ENCODE results near the gene C8G.

C8G gene

GRCh38 chr9:136965771-136966484 is 20.9 kb downstream of the C8G start:
- no peaks in the 10 kb centered on the region for H3K27me3 ChIP-seq (ENCODE audit: control insufficient read depth, insufficient read depth, low read length)
- H3K9ac ChIP-seq (ENCODE audit: low read length): no peak overlapping the region
- H3K36me3 ChIP-seq (ENCODE audit: control insufficient read depth, low read depth, low read length): no peaks in the 10 kb centered on the region
- H3K4me1 ChIP-seq (ENCODE audit: control insufficient read depth, low read depth, low read length): no peaks in the 10 kb centered on the region
- no peaks in the 10 kb centered on the region for H3K9me3 ChIP-seq (ENCODE audit: control insufficient read depth, low read depth, low read length)
- no peak overlapping the region for H3K4me3 ChIP-seq (ENCODE audit: low read length)
- no peak overlapping the region for H3K27ac ChIP-seq (ENCODE audit: low read length)

GRCh38 chr9:136968333-136969127 is 23.5 kb downstream of the C8G start:
- Histone ChIP-seq H3K27me3 (ENCODE audit: control insufficient read depth, insufficient read depth, low read length) (no peaks in the 10 kb centered on the region), H3K9ac (ENCODE audit: low read length) (no peak overlapping the region), H3K36me3 (ENCODE audit: control insufficient read depth, low read depth, low read length) (no peaks in the 10 kb centered on the region), H3K9me3 (ENCODE audit: control insufficient read depth, low read depth, low read length) (no peaks in the 10 kb centered on the region), H3K4me1 (ENCODE audit: control insufficient read depth, low read depth, low read length) (no peaks in the 10 kb centered on the region), H3K27ac (ENCODE audit: low read length) (no peak overlapping the region), H3K4me3 (ENCODE audit: low read length) (no peak overlapping the region)

GRCh38 chr9:136969150-136969549 is 24.1 kb downstream of the C8G start:
- H3K27ac ChIP-seq (ENCODE audit: low read length): no peak overlapping the region
- H3K9me3 ChIP-seq (ENCODE audit: control insufficient read depth, low read depth, low read length): no peaks in the 10 kb centered on the region
- H3K4me1 ChIP-seq (ENCODE audit: control insufficient read depth, low read depth, low read length): no peaks in the 10 kb centered on the region
- no peak overlapping the region for H3K9ac ChIP-seq (ENCODE audit: low read length)
- no peaks in the 10 kb centered on the region for H3K36me3 ChIP-seq (ENCODE audit: control insufficient read depth, low read depth, low read length)
- H3K4me3 ChIP-seq (ENCODE audit: low read length): no peak overlapping the region
- no peaks in the 10 kb centered on the region for H3K27me3 ChIP-seq (ENCODE audit: control insufficient read depth, insufficient read depth, low read length)

GRCh38 chr9:136969774-136970173 is 24.7 kb downstream of the C8G start:
- no peak overlapping the region for H3K4me3 ChIP-seq (ENCODE audit: low read length)
- H3K9ac ChIP-seq (ENCODE audit: low read length): no peak overlapping the region
- no peak overlapping the region for H3K27ac ChIP-seq (ENCODE audit: low read length)
- no peaks in the 10 kb centered on the region for H3K9me3 ChIP-seq (ENCODE audit: control insufficient read depth, low read depth, low read length)
- H3K4me1 ChIP-seq (ENCODE audit: control insufficient read depth, low read depth, low read length): no peaks in the 10 kb centered on the region
- H3K27me3 ChIP-seq (ENCODE audit: control insufficient read depth, insufficient read depth, low read length): no peaks in the 10 kb centered on the region
- H3K36me3 ChIP-seq (ENCODE audit: control insufficient read depth, low read depth, low read length): no peaks in the 10 kb centered on the region

- Histone ChIP-seq H3K9me3 (ENCODE audit: control insufficient read depth, low read depth, low read length) (no peaks in the 10 kb centered on the region), H3K9ac (ENCODE audit: low read length) (no peak overlapping the region), H3K27me3 (ENCODE audit: control insufficient read depth, insufficient read depth, low read length) (no peaks in the 10 kb centered on the region), H3K36me3 (ENCODE audit: control insufficient read depth, low read depth, low read length) (no peaks in the 10 kb centered on the region), H3K4me3 (ENCODE audit: low read length) (no peak overlapping the region), H3K4me1 (ENCODE audit: control insufficient read depth, low read depth, low read length) (no peaks in the 10 kb centered on the region), H3K27ac (ENCODE audit: low read length) (no peak overlapping the region)
Measured at GRCh38 chr9:136970361-136970760, 25.3 kb downstream of the C8G start.

GRCh38 chr9:136971746-136972145 is 26.7 kb downstream of the C8G start:
- no peak overlapping the region for H3K4me3 ChIP-seq (ENCODE audit: low read length)
- no peaks in the 10 kb centered on the region for H3K9me3 ChIP-seq (ENCODE audit: control insufficient read depth, low read depth, low read length)
- peaks cover under 1% of the 10 kb centered on the region for H3K27me3 ChIP-seq (ENCODE audit: control insufficient read depth, insufficient read depth, low read length)
- H3K27ac ChIP-seq (ENCODE audit: low read length): no peak overlapping the region
- no peaks in the 10 kb centered on the region for H3K36me3 ChIP-seq (ENCODE audit: control insufficient read depth, low read depth, low read length)
- no peak overlapping the region for H3K9ac ChIP-seq (ENCODE audit: low read length)
- no peaks in the 10 kb centered on the region for H3K4me1 ChIP-seq (ENCODE audit: control insufficient read depth, low read depth, low read length)

- H3K9me3 ChIP-seq (ENCODE audit: control insufficient read depth, low read depth, low read length): no peaks in the 10 kb centered on the region
- peaks cover 4% of the 10 kb centered on the region for H3K27me3 ChIP-seq (ENCODE audit: control insufficient read depth, insufficient read depth, low read length)
- no peak overlapping the region for H3K27ac ChIP-seq (ENCODE audit: low read length)
- H3K4me1 ChIP-seq (ENCODE audit: control insufficient read depth, low read depth, low read length): peaks cover 3% of the 10 kb centered on the region
- H3K4me3 ChIP-seq (ENCODE audit: low read length): no peak overlapping the region
- no peak overlapping the region for H3K9ac ChIP-seq (ENCODE audit: low read length)
- H3K36me3 ChIP-seq (ENCODE audit: control insufficient read depth, low read depth, low read length): no peaks in the 10 kb centered on the region
Measured at GRCh38 chr9:136972335-136972734, 27.3 kb downstream of the C8G start.

GRCh38 chr9:136972743-136973142 is 27.7 kb downstream of the C8G start:
- H3K4me3 ChIP-seq (ENCODE audit: low read length): no peak overlapping the region
- H3K9me3 ChIP-seq (ENCODE audit: control insufficient read depth, low read depth, low read length): no peaks in the 10 kb centered on the region
- peaks cover 3% of the 10 kb centered on the region for H3K4me1 ChIP-seq (ENCODE audit: control insufficient read depth, low read depth, low read length)
- H3K27me3 ChIP-seq (ENCODE audit: control insufficient read depth, insufficient read depth, low read length): peaks cover 4% of the 10 kb centered on the region
- no peak overlapping the region for H3K9ac ChIP-seq (ENCODE audit: low read length)
- no peak overlapping the region for H3K27ac ChIP-seq (ENCODE audit: low read length)
- H3K36me3 ChIP-seq (ENCODE audit: control insufficient read depth, low read depth, low read length): no peaks in the 10 kb centered on the region

GRCh38 chr9:136973618-136974617 is 28.9 kb downstream of the C8G start:
- H3K4me1 ChIP-seq (ENCODE audit: control insufficient read depth, low read depth, low read length): peaks cover 3% of the 10 kb centered on the region

GRCh38 chr9:136974817-136975535 is 29.9 kb downstream of the C8G start:
- Histone ChIP-seq H3K27me3 (ENCODE audit: control insufficient read depth, insufficient read depth, low read length) (peaks cover 4% of the 10 kb centered on the region), H3K4me3 (ENCODE audit: low read length) (no peak overlapping the region), H3K4me1 (ENCODE audit: control insufficient read depth, low read depth, low read length) (peaks cover 3% of the 10 kb centered on the region), H3K9me3 (ENCODE audit: control insufficient read depth, low read depth, low read length) (no peaks in the 10 kb centered on the region), H3K36me3 (ENCODE audit: control insufficient read depth, low read depth, low read length) (no peaks in the 10 kb centered on the region), H3K9ac (ENCODE audit: low read length) (no peak overlapping the region), H3K27ac (ENCODE audit: low read length) (no peak overlapping the region)

More at GRCh38 chr9:136973618-136974617, 28.9 kb downstream of the C8G start:
- Histone ChIP-seq H3K9ac (ENCODE audit: low read length) (no peak overlapping the region), H3K27ac (ENCODE audit: low read length) (no peak overlapping the region), H3K9me3 (ENCODE audit: control insufficient read depth, low read depth, low read length) (no peaks in the 10 kb centered on the region), H3K27me3 (ENCODE audit: control insufficient read depth, insufficient read depth, low read length) (peaks cover 4% of the 10 kb centered on the region), H3K36me3 (ENCODE audit: control insufficient read depth, low read depth, low read length) (no peaks in the 10 kb centered on the region), H3K4me3 (ENCODE audit: low read length) (no peak overlapping the region)

GRCh38 chr9:136975644-136976043 is 30.6 kb downstream of the C8G start:
- Histone ChIP-seq H3K9me3 (ENCODE audit: control insufficient read depth, low read depth, low read length) (no peaks in the 10 kb centered on the region), H3K9ac (ENCODE audit: low read length) (no peak overlapping the region), H3K4me3 (ENCODE audit: low read length) (no peak overlapping the region), H3K4me1 (ENCODE audit: control insufficient read depth, low read depth, low read length) (peaks cover 3% of the 10 kb centered on the region), H3K36me3 (ENCODE audit: control insufficient read depth, low read depth, low read length) (no peaks in the 10 kb centered on the region), H3K27me3 (ENCODE audit: control insufficient read depth, insufficient read depth, low read length) (peaks cover 4% of the 10 kb centered on the region), H3K27ac (ENCODE audit: low read length) (no peak overlapping the region)

Measured in iPS-18a (cell line).